ENCODE results near the gene PLK3.

Gene PLK3

GRCh38 chr1:44827197-44828002, 27.2 kb downstream of the PLK3 start:
- TF ChIP-seq CTCF (IDR thresholded peaks at IDR 0.05): no peak
- DNase-seq (ENCODE audit: low spot score): no peak
- Histone ChIP-seq H3K27ac (peak overlapping the region in 1 of 2 donors; percentile 69), H3K4me3 (no peak overlapping the region)

- no peak for TF ChIP-seq CTCF (IDR thresholded peaks at IDR 0.05)
- Histone ChIP-seq H3K27ac (no peak overlapping the region), H3K4me3 (no peak overlapping the region)
- DNase-seq (ENCODE audit: low spot score): no peak
Observed at GRCh38 chr1:44828003-44828651, 27.9 kb downstream of the PLK3 start.

- H3K27ac ChIP-seq: no peak overlapping the region
- no peak overlapping the region for H3K4me3 ChIP-seq
- TF ChIP-seq CTCF (IDR thresholded peaks at IDR 0.05): no peak
- no peak for DNase-seq (ENCODE audit: low spot score)
Observed at GRCh38 chr1:44828841-44829440, 28.8 kb downstream of the PLK3 start.

- Histone ChIP-seq H3K27ac (no peak overlapping the region), H3K4me3 (no peak overlapping the region)
- DNase-seq (ENCODE audit: low spot score): no peak
- no peak for TF ChIP-seq CTCF (IDR thresholded peaks at IDR 0.05)
Observed at GRCh38 chr1:44829506-44830384, 29.6 kb downstream of the PLK3 start.

- H3K27ac ChIP-seq: no peak overlapping the region
- TF ChIP-seq CTCF (IDR thresholded peaks at IDR 0.05): no peak
- no peak for DNase-seq (ENCODE audit: low spot score)
- H3K4me3 ChIP-seq: no peak overlapping the region
Observed at GRCh38 chr1:44830900-44831304, 30.7 kb downstream of the PLK3 start.

GRCh38 chr1:44831516-44831915, 31.3 kb downstream of the PLK3 start:
- DNase-seq (ENCODE audit: low spot score): no peak
- H3K27ac ChIP-seq: no peak overlapping the region
- no peak overlapping the region for H3K4me3 ChIP-seq
- no peak for TF ChIP-seq CTCF (IDR thresholded peaks at IDR 0.05)
